Measurements from ENCODE around the gene GFRA1. TPM values are rescaled to one million over a fixed set of nuclear protein-coding genes. Genes with fewer than 3 reads are reported as not detected.
A peak's percentile ranks its signal among the peaks of the same experiment; 100 is the strongest.
"Not testable (repeated sequence)": the region's sequence is repeated elsewhere in the genome, so short reads cannot be mapped to it uniquely, and the experiment has no call there.

GFRA1 gene
- total RNA-seq, 2 donors from 2014 or later = 1.6 to 3.1 TPM

DNA sequence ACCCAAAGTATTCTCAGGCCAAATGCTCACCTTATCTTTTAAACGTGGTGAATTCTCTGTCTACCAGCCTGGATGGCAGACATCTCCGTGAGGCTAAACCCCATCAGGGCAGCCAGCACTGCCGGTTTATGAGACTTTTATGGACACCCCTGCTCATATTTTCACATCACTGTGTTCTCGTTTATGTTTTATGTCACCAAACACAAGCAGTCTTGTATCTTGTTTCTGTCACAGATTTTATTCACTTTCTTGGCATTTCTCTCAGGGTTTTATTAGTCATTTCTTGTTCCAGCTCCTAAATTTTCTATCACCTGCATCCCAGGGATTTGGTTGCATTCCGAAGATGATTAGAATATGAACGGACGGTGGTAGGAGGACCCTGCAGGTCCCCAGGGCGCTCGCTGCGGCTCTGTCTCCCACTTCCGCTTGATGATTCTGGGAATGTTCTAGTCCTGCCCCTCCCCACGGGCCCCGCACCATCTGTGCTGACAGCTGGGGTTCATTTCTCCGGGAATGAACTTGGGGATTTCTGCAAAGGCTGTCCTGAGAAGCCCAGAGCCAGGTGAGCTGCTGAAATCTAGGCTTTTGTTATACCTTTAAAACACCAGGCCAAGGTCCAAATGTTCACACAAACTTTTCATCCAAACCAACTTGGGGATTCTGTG, 217.6 kb downstream of the GFRA1 start:
- Histone ChIP-seq H3K36me3 (ENCODE audit: control insufficient read depth, insufficient read depth, low read length) (no peaks in the 10 kb centered on the region), H3K27me3 (ENCODE audit: control insufficient read depth, insufficient read depth, low read length, poor library complexity, severe bottlenecking) (no peaks in the 10 kb centered on the region), H3K27ac (ENCODE audit: low read depth, low read length) (no peak overlapping the region), H3K4me3 (ENCODE audit: low read length) (no peak overlapping the region), H3K9me3 (ENCODE audit: control insufficient read depth, low read length) (no peaks in the 10 kb centered on the region), H3K4me1 (ENCODE audit: control insufficient read depth, insufficient read depth, low read length) (no peaks in the 10 kb centered on the region), H3K9ac (ENCODE audit: extremely low read depth, low read length, poor library complexity, severe bottlenecking) (no peak overlapping the region)
- peak overlapping the region; percentile 7 for H3K27ac Mint-ChIP-seq
- TF ChIP-seq, protein P1, sequence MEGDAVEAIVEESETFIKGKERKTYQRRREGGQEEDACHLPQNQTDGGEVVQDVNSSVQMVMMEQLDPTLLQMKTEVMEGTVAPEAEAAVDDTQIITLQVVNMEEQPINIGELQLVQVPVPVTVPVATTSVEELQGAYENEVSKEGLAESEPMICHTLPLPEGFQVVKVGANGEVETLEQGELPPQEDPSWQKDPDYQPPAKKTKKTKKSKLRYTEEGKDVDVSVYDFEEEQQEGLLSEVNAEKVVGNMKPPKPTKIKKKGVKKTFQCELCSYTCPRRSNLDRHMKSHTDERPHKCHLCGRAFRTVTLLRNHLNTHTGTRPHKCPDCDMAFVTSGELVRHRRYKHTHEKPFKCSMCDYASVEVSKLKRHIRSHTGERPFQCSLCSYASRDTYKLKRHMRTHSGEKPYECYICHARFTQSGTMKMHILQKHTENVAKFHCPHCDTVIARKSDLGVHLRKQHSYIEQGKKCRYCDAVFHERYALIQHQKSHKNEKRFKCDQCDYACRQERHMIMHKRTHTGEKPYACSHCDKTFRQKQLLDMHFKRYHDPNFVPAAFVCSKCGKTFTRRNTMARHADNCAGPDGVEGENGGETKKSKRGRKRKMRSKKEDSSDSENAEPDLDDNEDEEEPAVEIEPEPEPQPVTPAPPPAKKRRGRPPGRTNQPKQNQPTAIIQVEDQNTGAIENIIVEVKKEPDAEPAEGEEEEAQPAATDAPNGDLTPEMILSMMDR (conservative IDR thresholded peaks at IDR 0.05) = no peak
- no peak for DNase-seq
- WGBS, 2 experiments (ENCODE audit: insufficient coverage in 1 of 2, insufficient read length in 1 of 2) = 83 to 86% methylated on average over 9 to 14 of the region's 14 CpGs
- H3K4me1 Mint-ChIP-seq = peaks cover 8% of the 10 kb centered on the region
- no peaks in the 10 kb centered on the region for H3K36me3 Mint-ChIP-seq (ENCODE audit: low read depth)
- H3K27me3 Mint-ChIP-seq (ENCODE audit: insufficient read depth) = peaks cover 2% of the 10 kb centered on the region
- H3K9me3 Mint-ChIP-seq = no peaks in the 10 kb centered on the region
- H3K4me3 Mint-ChIP-seq = no peak overlapping the region

DNA sequence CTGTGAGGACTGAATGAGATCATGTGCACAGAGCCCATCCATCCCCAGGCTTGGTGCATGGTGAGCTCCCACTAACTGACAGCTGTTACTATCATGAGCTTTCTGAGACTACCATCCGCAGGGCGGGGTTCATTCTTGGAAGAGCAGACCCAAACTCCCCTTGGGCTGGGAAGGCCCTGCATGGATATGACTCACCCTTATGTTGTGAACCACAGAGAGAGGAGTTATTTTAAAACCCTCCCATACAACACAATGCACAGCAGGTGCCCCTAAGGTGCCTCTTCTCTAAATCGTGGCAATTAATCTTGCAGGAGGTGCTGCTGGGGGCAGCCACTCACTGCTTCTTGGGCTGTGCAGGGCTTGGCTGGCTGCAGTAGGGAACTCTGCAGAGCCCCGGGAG, 219.1 kb downstream of the GFRA1 start:
- Histone ChIP-seq H3K27me3 (ENCODE audit: control insufficient read depth, insufficient read depth, low read length, poor library complexity, severe bottlenecking) (no peaks in the 10 kb centered on the region), H3K9ac (ENCODE audit: extremely low read depth, low read length, poor library complexity, severe bottlenecking) (no peak overlapping the region), H3K4me1 (ENCODE audit: control insufficient read depth, insufficient read depth, low read length) (no peaks in the 10 kb centered on the region), H3K36me3 (ENCODE audit: control insufficient read depth, insufficient read depth, low read length) (no peaks in the 10 kb centered on the region), H3K4me3 (ENCODE audit: low read length) (no peak overlapping the region), H3K27ac (ENCODE audit: low read depth, low read length) (no peak overlapping the region), H3K9me3 (ENCODE audit: control insufficient read depth, low read length) (no peaks in the 10 kb centered on the region)
- no peak overlapping the region for H3K4me3 Mint-ChIP-seq
- H3K27ac Mint-ChIP-seq = no peak overlapping the region
- H3K9me3 Mint-ChIP-seq = no peaks in the 10 kb centered on the region
- WGBS, 2 experiments (ENCODE audit: insufficient coverage in 1 of 2, insufficient read length in 1 of 2) = 75% methylated on average over 4 of the region's 4 CpGs; no CpG with 5 or more reads in 1 of the 2 experiments
- DNase-seq = peak; percentile 58
- peaks cover 8% of the 10 kb centered on the region for H3K27me3 Mint-ChIP-seq (ENCODE audit: insufficient read depth)
- TF ChIP-seq, protein P1 (conservative IDR thresholded peaks at IDR 0.05) = no peak
- H3K4me1 Mint-ChIP-seq = peaks cover 8% of the 10 kb centered on the region
- no peaks in the 10 kb centered on the region for H3K36me3 Mint-ChIP-seq (ENCODE audit: low read depth)

DNA sequence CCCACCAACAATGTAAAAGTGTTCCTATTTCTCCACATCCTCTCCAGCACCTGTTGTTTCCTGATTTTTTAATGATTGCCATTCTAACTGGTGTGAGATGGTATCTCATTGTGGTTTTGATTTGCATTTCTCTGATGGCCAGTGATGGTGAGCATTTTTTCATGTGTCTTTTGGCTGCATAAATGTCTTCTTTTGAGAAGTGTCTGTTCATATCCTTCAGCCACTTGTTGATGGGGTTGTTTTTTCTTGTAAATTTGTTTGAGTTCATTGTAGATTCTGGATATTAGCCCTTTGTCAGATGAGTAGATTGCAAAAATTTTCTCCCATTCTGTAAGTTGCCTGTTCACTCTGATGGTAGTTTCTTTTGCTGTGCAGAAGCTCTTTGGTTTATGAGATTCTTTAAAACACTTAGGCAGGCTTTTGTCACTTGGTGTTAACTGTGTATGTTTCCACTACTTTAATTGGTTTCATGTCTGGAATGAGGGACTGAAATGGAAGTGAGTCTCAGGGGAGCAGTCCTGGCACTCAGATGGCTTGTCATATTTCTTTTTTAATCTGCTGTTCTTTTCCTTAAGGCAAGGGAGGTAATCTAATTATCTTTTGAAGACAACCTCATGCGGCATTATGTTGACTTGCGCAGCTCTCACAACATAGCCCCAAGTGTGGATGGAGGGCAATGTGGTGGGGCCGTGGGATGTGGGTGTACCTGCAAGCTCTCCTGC, 219.8 kb downstream of the GFRA1 start:
- not testable (repeated sequence) for H3K27ac ChIP-seq (ENCODE audit: low read depth, low read length); H3K27ac Mint-ChIP-seq; H3K27me3 ChIP-seq (ENCODE audit: control insufficient read depth, insufficient read depth, low read length, poor library complexity, severe bottlenecking); H3K9me3 ChIP-seq (ENCODE audit: control insufficient read depth, low read length); H3K27me3 Mint-ChIP-seq (ENCODE audit: insufficient read depth); H3K4me3 ChIP-seq (ENCODE audit: low read length); H3K4me1 ChIP-seq (ENCODE audit: control insufficient read depth, insufficient read depth, low read length); H3K9ac ChIP-seq (ENCODE audit: extremely low read depth, low read length, poor library complexity, severe bottlenecking); DNase-seq; H3K4me3 Mint-ChIP-seq; H3K9me3 Mint-ChIP-seq; H3K36me3 ChIP-seq (ENCODE audit: control insufficient read depth, insufficient read depth, low read length); H3K36me3 Mint-ChIP-seq (ENCODE audit: low read depth); H3K4me1 Mint-ChIP-seq
- WGBS, 2 experiments (ENCODE audit: insufficient coverage in 1 of 2, insufficient read length in 1 of 2) = 85 to 100% methylated on average over 1 to 3 of the region's 3 CpGs

DNA sequence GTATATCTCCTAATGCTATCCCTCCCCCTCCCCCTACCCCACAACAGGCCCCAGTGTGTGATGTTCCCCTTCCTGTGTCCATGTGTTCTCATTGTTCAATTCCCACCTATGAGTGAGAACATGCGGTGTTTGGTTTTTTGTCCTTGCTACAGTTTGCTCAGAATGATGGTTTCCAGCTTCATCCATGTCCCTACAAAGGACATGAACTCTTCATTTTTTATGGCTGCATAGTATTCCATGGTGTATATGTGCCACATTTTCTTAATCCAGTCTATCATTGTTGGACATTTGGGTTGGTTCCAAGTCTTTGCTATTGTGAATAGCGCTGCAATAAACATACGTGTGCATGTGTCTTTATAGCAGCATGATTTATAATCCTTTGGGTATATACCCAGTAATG, 220.5 kb downstream of the GFRA1 start:
- H3K36me3 Mint-ChIP-seq (ENCODE audit: low read depth); H3K9me3 ChIP-seq (ENCODE audit: control insufficient read depth, low read length); H3K27me3 ChIP-seq (ENCODE audit: control insufficient read depth, insufficient read depth, low read length, poor library complexity, severe bottlenecking); H3K4me3 ChIP-seq (ENCODE audit: low read length); H3K9me3 Mint-ChIP-seq; H3K4me1 Mint-ChIP-seq; H3K27ac ChIP-seq (ENCODE audit: low read depth, low read length); H3K4me3 Mint-ChIP-seq; H3K9ac ChIP-seq (ENCODE audit: extremely low read depth, low read length, poor library complexity, severe bottlenecking); DNase-seq; H3K4me1 ChIP-seq (ENCODE audit: control insufficient read depth, insufficient read depth, low read length); H3K27ac Mint-ChIP-seq; H3K36me3 ChIP-seq (ENCODE audit: control insufficient read depth, insufficient read depth, low read length); H3K27me3 Mint-ChIP-seq (ENCODE audit: insufficient read depth): not testable (repeated sequence)
- 100% methylated on average over 1 of the region's 3 CpGs; no CpG with 5 or more reads in 1 of the 2 experiments for WGBS, 2 experiments (ENCODE audit: insufficient coverage in 1 of 2, insufficient read length in 1 of 2)
